GM12878 (cell line): ENCODE data around the gene CACNA2D1. TPM values are rescaled to one million over a fixed set of nuclear protein-coding genes. Genes with fewer than 3 reads are reported as not detected.
A peak's percentile ranks its signal among the peaks of the same experiment; 100 is the strongest.

Experiments
- ATAC-seq: fragments of 200-7000 bp; cut with Tn5 transposase; 3 replicates; pipeline ENCODE4 v1.9.1; 2020; ENCODE audit warnings: mild to moderate bottlenecking, moderate library complexity
- BruUV-seq: library from RNA; stranded (reverse); fragments of 400-500 nt; replicated peaks from 2 replicates; lab custom pipeline; 2021; lab: Mats Ljungman, UMichigan
- CTCF ChIA-PET: fragments of 300-600 bp; sonication (Branson Sonifier 250); formaldehyde crosslinking; extraction: SDS; loops from one replicate; lab custom pipeline; 2021; ENCODE audit warnings: inconsistent platforms; lab: Yijun Ruan, JAX
- POLR2A ChIA-PET: fragments of 350-600 bp; formaldehyde crosslinking; extraction: SDS; loops from one replicate; lab custom pipeline; 2021; ENCODE audit warnings: inconsistent platforms; lab: Charles Lee
- RAD21 ChIA-PET: fragments of 300-600 bp; sonication (Branson Sonifier 250); formaldehyde crosslinking; loops from one replicate; lab custom pipeline; 2023; ENCODE audit warnings: antibody characterized with exemption; ENCODE audit not compliant: unreplicated experiment; lab: Charles Lee
- SMC1A ChIA-PET: fragments of 300-600 bp; sonication (Branson Sonifier 250); formaldehyde crosslinking; loops from one replicate; lab custom pipeline; 2023; ENCODE audit not compliant: unreplicated experiment, uncharacterized antibody; lab: Charles Lee
- DNase-seq: peaks from one replicate; pipeline ENCODE4 v3.0.0-alpha.2; 2011; ENCODE audit warnings: low read depth, low spot score
- FAIRE-seq: peaks from 3 replicates; lab custom pipeline; 2011; peaks lifted over from hg19 to GRCh38; lab: Jason Lieb, UNC
- H2AFZ ChIP-seq: 2 replicates; pipeline ENCODE4 v1.6.0; 2011; ENCODE audit warnings: low read depth, low read length, control low read depth; ENCODE audit not compliant: control insufficient read depth
- H3K27ac ChIP-seq: 2 replicates; pipeline ENCODE4 v1.5.1; 2011; ENCODE audit warnings: control low read depth; ENCODE audit not compliant: control insufficient read depth, insufficient read depth
- H3K27me3 ChIP-seq, 2 experiments: replicated peaks in 1 of 2; 2 replicates each; pipeline versions ENCODE4 v1.6.0 to v1.6.1; 2011; ENCODE audit warnings: low read length in 1 of 2; ENCODE audit not compliant: control insufficient read depth in 2 of 2, insufficient read depth in 2 of 2
- H3K36me3 ChIP-seq, 2 experiments: 2 replicates each; pipeline ENCODE4 v1.5.1; 2011; ENCODE audit warnings: low read length in 1 of 2; ENCODE audit not compliant: control insufficient read depth in 2 of 2, insufficient read depth in 2 of 2
- H3K4me1 ChIP-seq: 2 replicates; pipeline ENCODE4 v1.6.1; 2011; ENCODE audit warnings: mild to moderate bottlenecking, low read length, moderate library complexity, mixed read lengths; ENCODE audit not compliant: control insufficient read depth, insufficient read depth
- H3K4me2 ChIP-seq: 2 replicates; pipeline ENCODE4 v1.6.0; 2011; ENCODE audit warnings: control low read depth; ENCODE audit not compliant: control insufficient read depth, insufficient read depth
- H3K4me3 ChIP-seq: fragments of 200-600 bp; sonication (generic); 2 replicates; pipeline ENCODE4 v1.5.1; 2016
- H3K79me2 ChIP-seq: 2 replicates; pipeline ENCODE4 v1.6.0; 2011; ENCODE audit warnings: low read length; ENCODE audit not compliant: control insufficient read depth, insufficient read depth
- H3K9ac ChIP-seq: 2 replicates; pipeline ENCODE4 v1.8.0; 2011; ENCODE audit warnings: low read length, control low read depth, mixed read lengths; ENCODE audit not compliant: control insufficient read depth, insufficient read depth
- H3K9me3 ChIP-seq: replicated peaks from 3 replicates; pipeline ENCODE4 v1.5.1; 2011; ENCODE audit warnings: mild to moderate bottlenecking, low read length; ENCODE audit not compliant: control insufficient read depth, insufficient read depth
- H4K20me1 ChIP-seq: 2 replicates; pipeline ENCODE4 v1.6.0; 2011; ENCODE audit not compliant: control insufficient read depth, insufficient read depth
- ATF7 ChIP-seq: fragments of 450-650 bp; IDR thresholded peaks from 2 replicates; pipeline ENCODE4 v1.6.1; 2016; ENCODE audit warnings: low read depth, mild to moderate bottlenecking
- CBX3 ChIP-seq: fragments of 200-600 bp; sonication (generic); IDR thresholded peaks from 2 replicates; pipeline ENCODE4 v1.6.1; 2016; ENCODE audit warnings: low read depth, borderline replicate concordance
- EED ChIP-seq: sonication (generic); IDR thresholded peaks from 2 replicates; pipeline ENCODE4 v1.6.1; 2016; ENCODE audit warnings: antibody characterized with exemption, low read depth
- HDAC2 ChIP-seq: fragments of 200-600 bp; sonication (generic); IDR thresholded peaks from 2 replicates; pipeline ENCODE4 v1.6.1; 2017
- MEF2B ChIP-seq: fragments of 450-650 bp; IDR thresholded peaks from 2 replicates; pipeline ENCODE4 v1.6.1; 2018; ENCODE audit warnings: mild to moderate bottlenecking, moderate library complexity; ENCODE audit not compliant: partially characterized antibody, poor library complexity, severe bottlenecking
- MTA2 ChIP-seq: fragments of 450-650 bp; IDR thresholded peaks from 2 replicates; pipeline ENCODE4 v1.6.1; 2016; ENCODE audit warnings: low read depth, mild to moderate bottlenecking, moderate library complexity
- RCOR1 ChIP-seq: conservative IDR thresholded peaks from 2 replicates; pipeline ENCODE4 v1.6.1; 2012; ENCODE audit warnings: low read depth, low read length, improper control_type of control experiment
- RELA ChIP-seq: fragments of 450-650 bp; IDR thresholded peaks from 2 replicates; pipeline ENCODE4 v1.8.0; 2014; ENCODE audit warnings: borderline replicate concordance; ENCODE audit not compliant: partially characterized antibody
- SUPT20H ChIP-seq: IDR thresholded peaks from 2 replicates; pipeline ENCODE4 v1.6.1; 2011; ENCODE audit warnings: low read depth, mild to moderate bottlenecking, low read length, moderate library complexity, borderline replicate concordance; ENCODE audit not compliant: control insufficient read depth
- TAF1 ChIP-seq: IDR thresholded peaks from 2 replicates; pipeline ENCODE4 v1.6.1; 2011; ENCODE audit warnings: mild to moderate bottlenecking, low read depth, low read length, borderline replicate concordance
- ZNF217 ChIP-seq: fragments of 450-650 bp; IDR thresholded peaks from 2 replicates; pipeline ENCODE4 v1.6.1; 2017; ENCODE audit warnings: antibody characterized with exemption, mild to moderate bottlenecking
- ZNF24 ChIP-seq: fragments of 450-650 bp; IDR thresholded peaks from 2 replicates; pipeline ENCODE4 v1.6.1; 2017; ENCODE audit warnings: antibody characterized with exemption, mild to moderate bottlenecking
- ZNF384 ChIP-seq: IDR thresholded peaks from 2 replicates; pipeline ENCODE4 v1.6.1; 2012; ENCODE audit warnings: low read depth, mild to moderate bottlenecking, low read length, improper control_type of control experiment, borderline replicate concordance
- WGBS: methylation state at CpG from one replicate; pipeline ENCODE4 v1.1.6; 2016; ENCODE audit warnings: low lambda C conversion rate; ENCODE audit not compliant: insufficient replicate concordance, insufficient coverage; ENCODE audit errors: missing lambda C conversion rate; 5-methylcytosine and 5-hydroxymethylcytosine counted together
- in situ Hi-C: fragments of 300-500 bp; cut with MboI; formaldehyde crosslinking; loops from 9 replicates; pipeline ENCODE4 v1.14.3; 2018; ENCODE audit warnings: mixed read lengths
- intact Hi-C: fragments of 100-400 bp; cut with micrococcal nuclease; formaldehyde crosslinking; loops from one replicate; pipeline ENCODE4 v1.14.2; 2022; ENCODE audit not compliant: unreplicated experiment
- polyA plus RNA-seq, 11 experiments: library from polyadenylated mRNA; depleted of rRNA in 4 of 11; unstranded in 6 of 11; stranded (reverse) in 5 of 11; fragments of >200 nt; fragmentation: Nextera tagmentation in 4 of 11; fragmentation: Illumina TruSeq in 1 of 11; extraction: Ambion mirVana in 4 of 11; extraction: Trizol in 1 of 11; gene quantifications; 1 replicate in 1 of 11; 2 replicates in 10 of 11; pipeline versions ENCODE4 v1.2.1 to v1.2.3, GENCODE V29; 2011 to 2016; ENCODE audit warnings: inconsistent platforms in 2 of 11, missing spikeins in 2 of 11, low read depth in 1 of 11
- total RNA-seq, 4 experiments: library from RNA; depleted of rRNA in 3 of 4; stranded (reverse); fragments of >200 nt in 3 of 4; fragmentation: Illumina TruSeq in 1 of 4; extraction: Trizol in 1 of 4; gene quantifications; 2 replicates each; pipeline versions ENCODE4 v1.2.1 to v1.2.3, GENCODE V29; 2013 to 2021
- TF ChIP-seq, protein P1 (sequence below): IDR thresholded peaks from 2 replicates; pipeline ENCODE4 v1.6.1; 2012; ENCODE audit warnings: low read depth, low read length, improper control_type of control experiment
- TF ChIP-seq, protein P2 (sequence below): fragments of 450-650 bp; IDR thresholded peaks from 2 replicates; pipeline ENCODE4 v1.6.1; 2016; ENCODE audit warnings: mild to moderate bottlenecking
- TF ChIP-seq, protein P3 (sequence below): fragments of 450-650 bp; formaldehyde crosslinking; IDR thresholded peaks from 2 replicates; pipeline ENCODE4 v1.5.0; 2022; ENCODE audit warnings: mild to moderate bottlenecking, missing genetic modification characterization

The CACNA2D1 gene
- total and polyA plus RNA-seq, 10 of the 15 experiments (the other 5 are each of a cell fraction or from before 2014, with no cell fraction given) = 0.14 to 14.8 (median 0.97) TPM

DNA sequence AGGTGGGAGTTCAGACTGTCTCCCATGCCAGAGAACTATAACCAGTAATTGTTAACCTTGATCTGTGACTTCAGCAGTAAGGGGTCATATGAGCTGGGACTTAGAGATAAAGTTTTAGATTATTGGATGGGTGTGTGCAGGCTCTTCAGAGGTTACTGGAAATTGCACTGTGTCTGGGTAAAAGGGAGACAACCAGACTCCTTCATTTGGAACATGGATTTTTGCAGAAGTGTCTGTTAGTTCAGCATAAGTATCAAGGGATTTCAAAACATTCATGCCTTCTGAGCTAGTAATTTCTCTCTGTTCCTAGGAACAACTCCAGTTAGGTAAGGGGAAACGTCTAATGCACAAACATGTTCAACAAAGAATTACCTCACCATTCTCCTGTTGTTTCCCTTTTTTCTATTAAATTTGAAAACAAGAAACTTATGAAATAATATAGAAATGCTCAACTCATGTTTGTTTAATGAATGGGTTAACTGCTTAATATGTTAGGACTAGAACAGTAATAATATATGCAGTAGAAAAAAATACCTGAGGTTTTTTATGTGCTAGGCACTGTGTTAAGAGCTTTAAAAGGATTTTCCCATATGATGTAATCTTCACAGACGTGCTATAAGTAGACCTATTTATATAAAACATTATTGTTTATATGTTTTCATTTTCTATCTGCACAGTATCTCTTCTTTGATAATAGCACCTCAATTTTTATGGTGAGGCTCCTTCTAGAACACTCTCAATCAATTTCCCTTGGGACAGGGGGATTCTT lies 233.0 kb downstream of the CACNA2D1 start:
- WGBS = 3% methylated on average over 2 of the region's 2 CpGs
- CTCF ChIA-PET = interaction anchor here (1.0 to 2.0 kb wide), 7 partner anchors 11 to 361 kb away, joined by 3 to 6 read pairs (median 3); no protein-coding TSS in a partner anchor
- Histone ChIP-seq H3K27me3 (no peaks in the 10 kb centered on the region), H3K79me2 (no peaks in the 10 kb centered on the region), H3K4me3 (no peak overlapping the region), H3K4me2 (no peak overlapping the region), H2AFZ (no peak overlapping the region), H3K36me3 (no peaks in the 10 kb centered on the region), H3K9me3 (no peaks in the 10 kb centered on the region), H4K20me1 (no peaks in the 10 kb centered on the region), H3K9ac (no peak overlapping the region), H3K4me1 (no peaks in the 10 kb centered on the region), H3K27ac (no peak overlapping the region)
- BruUV-seq = no TSS peak
- intact Hi-C loops = no loop called here
- SMC1A ChIA-PET = interaction anchor here (0.6 to 5.0 kb wide), 16 partner anchors 9 to 168 kb away, joined by 3 to 38 read pairs (median 4); no protein-coding TSS in a partner anchor
- no peak for FAIRE-seq
- RAD21 ChIA-PET = interaction anchor here (0.6 to 2.8 kb wide), 7 partner anchors 10 to 361 kb away, joined by 3 to 7 read pairs (median 3); no protein-coding TSS in a partner anchor
- DNase-seq = no peak
- peak; percentile 62 for ATAC-seq
- TF ChIP-seq ATF7 = 0 out of 2 replicates have a peak, but pooled peaks have one; percentile 25
- TF ChIP-seq, protein P1, sequence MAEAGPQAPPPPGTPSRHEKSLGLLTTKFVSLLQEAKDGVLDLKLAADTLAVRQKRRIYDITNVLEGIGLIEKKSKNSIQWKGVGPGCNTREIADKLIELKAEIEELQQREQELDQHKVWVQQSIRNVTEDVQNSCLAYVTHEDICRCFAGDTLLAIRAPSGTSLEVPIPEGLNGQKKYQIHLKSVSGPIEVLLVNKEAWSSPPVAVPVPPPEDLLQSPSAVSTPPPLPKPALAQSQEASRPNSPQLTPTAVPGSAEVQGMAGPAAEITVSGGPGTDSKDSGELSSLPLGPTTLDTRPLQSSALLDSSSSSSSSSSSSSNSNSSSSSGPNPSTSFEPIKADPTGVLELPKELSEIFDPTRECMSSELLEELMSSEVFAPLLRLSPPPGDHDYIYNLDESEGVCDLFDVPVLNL = no peak
- no peak for TF ChIP-seq ZNF217
- TF ChIP-seq, protein P2, sequence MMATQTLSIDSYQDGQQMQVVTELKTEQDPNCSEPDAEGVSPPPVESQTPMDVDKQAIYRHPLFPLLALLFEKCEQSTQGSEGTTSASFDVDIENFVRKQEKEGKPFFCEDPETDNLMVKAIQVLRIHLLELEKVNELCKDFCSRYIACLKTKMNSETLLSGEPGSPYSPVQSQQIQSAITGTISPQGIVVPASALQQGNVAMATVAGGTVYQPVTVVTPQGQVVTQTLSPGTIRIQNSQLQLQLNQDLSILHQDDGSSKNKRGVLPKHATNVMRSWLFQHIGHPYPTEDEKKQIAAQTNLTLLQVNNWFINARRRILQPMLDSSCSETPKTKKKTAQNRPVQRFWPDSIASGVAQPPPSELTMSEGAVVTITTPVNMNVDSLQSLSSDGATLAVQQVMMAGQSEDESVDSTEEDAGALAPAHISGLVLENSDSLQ = no peak
- no peak for TF ChIP-seq HDAC2
- TF ChIP-seq TAF1 = no peak
- no peak for TF ChIP-seq MTA2
- TF ChIP-seq RELA = no peak
- no peak for TF ChIP-seq RCOR1
- TF ChIP-seq CBX3 = no peak
- no peak for TF ChIP-seq ZNF384
- TF ChIP-seq MEF2B = peak; percentile 13
- no peak for TF ChIP-seq SUPT20H
- TF ChIP-seq ZNF24 = no peak
- TF ChIP-seq EED = no peak
- TF ChIP-seq, protein P3, sequence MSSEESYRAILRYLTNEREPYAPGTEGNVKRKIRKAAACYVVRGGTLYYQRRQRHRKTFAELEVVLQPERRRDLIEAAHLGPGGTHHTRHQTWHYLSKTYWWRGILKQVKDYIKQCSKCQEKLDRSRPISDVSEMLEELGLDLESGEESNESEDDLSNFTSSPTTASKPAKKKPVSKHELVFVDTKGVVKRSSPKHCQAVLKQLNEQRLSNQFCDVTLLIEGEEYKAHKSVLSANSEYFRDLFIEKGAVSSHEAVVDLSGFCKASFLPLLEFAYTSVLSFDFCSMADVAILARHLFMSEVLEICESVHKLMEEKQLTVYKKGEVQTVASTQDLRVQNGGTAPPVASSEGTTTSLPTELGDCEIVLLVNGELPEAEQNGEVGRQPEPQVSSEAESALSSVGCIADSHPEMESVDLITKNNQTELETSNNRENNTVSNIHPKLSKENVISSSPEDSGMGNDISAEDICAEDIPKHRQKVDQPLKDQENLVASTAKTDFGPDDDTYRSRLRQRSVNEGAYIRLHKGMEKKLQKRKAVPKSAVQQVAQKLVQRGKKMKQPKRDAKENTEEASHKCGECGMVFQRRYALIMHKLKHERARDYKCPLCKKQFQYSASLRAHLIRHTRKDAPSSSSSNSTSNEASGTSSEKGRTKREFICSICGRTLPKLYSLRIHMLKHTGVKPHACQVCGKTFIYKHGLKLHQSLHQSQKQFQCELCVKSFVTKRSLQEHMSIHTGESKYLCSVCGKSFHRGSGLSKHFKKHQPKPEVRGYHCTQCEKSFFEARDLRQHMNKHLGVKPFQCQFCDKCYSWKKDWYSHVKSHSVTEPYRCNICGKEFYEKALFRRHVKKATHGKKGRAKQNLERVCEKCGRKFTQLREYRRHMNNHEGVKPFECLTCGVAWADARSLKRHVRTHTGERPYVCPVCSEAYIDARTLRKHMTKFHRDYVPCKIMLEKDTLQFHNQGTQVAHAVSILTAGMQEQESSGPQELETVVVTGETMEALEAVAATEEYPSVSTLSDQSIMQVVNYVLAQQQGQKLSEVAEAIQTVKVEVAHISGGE = no peak
- in situ Hi-C loops = no loop called here
- POLR2A ChIA-PET = interaction anchor here (0.6 to 1.6 kb wide), 4 partner anchors 10 to 234 kb away, joined by 3 to 8 read pairs (median 4); no protein-coding TSS in a partner anchor
